VCaP (cell line): ENCODE results near the gene ARHGAP23.

Experiments
- H3K27ac ChIP-seq: fragments of 450-650 bp; 2 replicates; pipeline ENCODE4 v1.5.1; 2017
- TF ChIP-seq, protein P1 (sequence below): fragments of 450-650 bp; conservative IDR thresholded peaks from 2 replicates; pipeline ENCODE4 v1.5.1; 2017; ENCODE audit warnings: mild to moderate bottlenecking, moderate library complexity

The ARHGAP23 gene

DNA sequence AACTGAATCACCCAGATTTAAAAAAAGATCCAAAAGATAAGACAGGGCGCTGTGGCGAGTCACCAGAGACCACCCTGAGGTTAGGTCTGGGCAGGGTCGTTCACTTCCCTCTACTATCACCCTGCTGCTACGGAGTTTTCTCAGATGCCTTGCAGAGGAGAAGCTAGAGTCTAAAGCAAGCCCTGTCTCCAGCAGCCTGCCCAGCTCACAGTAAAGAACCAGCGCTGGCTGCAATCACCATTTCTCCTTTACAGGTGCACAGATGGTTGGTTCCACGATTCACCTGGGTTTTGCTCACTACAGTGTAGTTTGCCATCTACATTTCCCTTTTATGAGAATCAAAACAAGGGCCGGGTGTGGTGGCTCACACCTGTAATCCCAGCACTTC is 106.2 kb downstream of the ARHGAP23 start:
- H3K27ac ChIP-seq, result no peak overlapping the region
- TF ChIP-seq, protein P1, sequence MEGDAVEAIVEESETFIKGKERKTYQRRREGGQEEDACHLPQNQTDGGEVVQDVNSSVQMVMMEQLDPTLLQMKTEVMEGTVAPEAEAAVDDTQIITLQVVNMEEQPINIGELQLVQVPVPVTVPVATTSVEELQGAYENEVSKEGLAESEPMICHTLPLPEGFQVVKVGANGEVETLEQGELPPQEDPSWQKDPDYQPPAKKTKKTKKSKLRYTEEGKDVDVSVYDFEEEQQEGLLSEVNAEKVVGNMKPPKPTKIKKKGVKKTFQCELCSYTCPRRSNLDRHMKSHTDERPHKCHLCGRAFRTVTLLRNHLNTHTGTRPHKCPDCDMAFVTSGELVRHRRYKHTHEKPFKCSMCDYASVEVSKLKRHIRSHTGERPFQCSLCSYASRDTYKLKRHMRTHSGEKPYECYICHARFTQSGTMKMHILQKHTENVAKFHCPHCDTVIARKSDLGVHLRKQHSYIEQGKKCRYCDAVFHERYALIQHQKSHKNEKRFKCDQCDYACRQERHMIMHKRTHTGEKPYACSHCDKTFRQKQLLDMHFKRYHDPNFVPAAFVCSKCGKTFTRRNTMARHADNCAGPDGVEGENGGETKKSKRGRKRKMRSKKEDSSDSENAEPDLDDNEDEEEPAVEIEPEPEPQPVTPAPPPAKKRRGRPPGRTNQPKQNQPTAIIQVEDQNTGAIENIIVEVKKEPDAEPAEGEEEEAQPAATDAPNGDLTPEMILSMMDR, result no peak

DNA sequence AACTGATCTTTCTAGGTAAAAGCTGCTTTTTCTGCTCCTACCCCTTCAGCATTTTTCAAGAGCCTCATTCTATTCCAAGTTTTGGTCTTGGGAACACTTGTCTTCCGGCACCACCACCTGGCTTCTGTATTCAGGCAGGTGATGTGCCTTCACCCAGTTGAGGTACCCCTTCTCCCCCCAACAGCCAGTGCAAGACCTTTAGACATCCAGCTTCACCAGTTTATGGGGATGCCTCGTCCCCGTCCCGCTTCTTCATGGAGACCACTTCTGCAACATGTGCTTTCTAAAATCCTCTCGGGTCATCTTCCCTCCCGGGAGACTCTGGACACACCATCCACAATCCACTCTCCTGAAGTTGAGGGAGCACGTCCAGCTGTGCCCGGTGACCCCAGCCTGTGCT is 107.6 kb downstream of the ARHGAP23 start:
- no peak overlapping the region for H3K27ac ChIP-seq
- TF ChIP-seq, protein P1, result no peak

- TF ChIP-seq, protein P1, result no peak
These were observed 108.4 kb downstream of the ARHGAP23 start for GRCh38 chr17:38536661-38537060.

DNA sequence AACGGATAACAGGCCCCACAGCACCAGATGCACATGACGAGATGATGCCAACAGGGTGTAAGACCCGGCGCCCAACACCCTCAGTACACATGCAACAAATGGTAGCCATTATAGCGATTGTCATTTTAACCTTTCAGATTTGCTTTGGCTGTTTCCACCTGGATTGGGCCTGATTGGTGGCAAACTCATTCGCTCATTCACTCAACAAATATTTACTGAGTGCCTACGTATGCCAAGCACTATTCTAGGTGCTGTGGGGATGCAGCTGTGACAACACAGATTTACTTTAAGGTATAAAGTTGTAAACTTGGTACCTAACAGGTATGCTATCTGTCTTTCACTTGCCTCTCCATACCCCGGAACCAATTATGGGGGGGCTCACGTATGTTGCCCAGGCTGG is 110.6 kb downstream of the ARHGAP23 start:
- H3K27ac ChIP-seq, result no peak overlapping the region
- TF ChIP-seq, protein P1, result no peak

More at GRCh38 chr17:38536661-38537060, 108.4 kb downstream of the ARHGAP23 start:
- no peak overlapping the region for H3K27ac ChIP-seq

- H3K27ac ChIP-seq, result no peak overlapping the region
- TF ChIP-seq, protein P1, result no peak
These were observed 111.1 kb downstream of the ARHGAP23 start for GRCh38 chr17:38539386-38539785.

- no peak overlapping the region for H3K27ac ChIP-seq
- TF ChIP-seq, protein P1, result no peak
These were observed 112.3 kb downstream of the ARHGAP23 start for GRCh38 chr17:38540514-38541045.

- TF ChIP-seq, protein P1, result no peak
- H3K27ac ChIP-seq, result no peak overlapping the region
These were observed 113.0 kb downstream of the ARHGAP23 start for GRCh38 chr17:38541281-38541680.
